HCT116 (cell line): ENCODE data around the gene AUTS2. TPM values are rescaled to one million over a fixed set of nuclear protein-coding genes. Genes with fewer than 3 reads are reported as not detected.

Source experiments
- ATAC-seq: fragments of 200-7000 bp; cut with Tn5 transposase; 2 replicates; pipeline ENCODE4 v1.9.1; 2020; ENCODE audit warnings: mild to moderate bottlenecking, moderate library complexity
- BruUV-seq: library from RNA; stranded (reverse); fragments of 400-500 nt; replicated peaks from 2 replicates; lab custom pipeline; 2021; lab: Mats Ljungman, UMichigan
- CTCF ChIA-PET: fragments of 300-600 bp; sonication (Branson Sonifier 250); formaldehyde crosslinking; loops from one replicate; lab custom pipeline; 2021; ENCODE audit warnings: antibody characterized with exemption; lab: Charles Lee
- POLR2A ChIA-PET: fragments of 300-600, 350-600 bp; sonication (Branson Sonifier 250); formaldehyde crosslinking; loops from one replicate; lab custom pipeline; 2021; ENCODE audit warnings: antibody characterized with exemption; lab: Charles Lee
- RAD21 ChIA-PET, 2 experiments: fragments of 300-600 bp; sonication (Branson Sonifier 250); formaldehyde crosslinking; loops; one replicate each; lab custom pipeline; 2023; ENCODE audit warnings: low total read pairs in 2 of 2; ENCODE audit not compliant: uncharacterized antibody in 2 of 2, unreplicated experiment in 2 of 2, low non-redundant PET in 1 of 2; lab: Charles Lee
- DNase-seq: peaks from one replicate; pipeline ENCODE4 v3.0.0-alpha.2; 2010; ENCODE audit warnings: low read depth, low spot score
- H2AFZ ChIP-seq: fragments of 200-600 bp; shearing (Covaris generic), sonication (generic); 2 replicates; pipeline ENCODE4 v1.6.1; 2017; ENCODE audit warnings: low read depth, mixed run types, mixed read lengths, antibody characterized with exemption, low read length; ENCODE audit not compliant: poor library complexity, severe bottlenecking
- H3K27ac ChIP-seq: 2 replicates; pipeline ENCODE4 v1.5.1; 2012; ENCODE audit warnings: low read depth, low read length
- H3K27me3 ChIP-seq: fragments of 200-600 bp; sonication (generic); 2 replicates; pipeline ENCODE4 v1.6.1; 2016; ENCODE audit warnings: mixed run types, low read length, mixed read lengths; ENCODE audit not compliant: insufficient read depth
- H3K36me3 ChIP-seq, 2 experiments: fragments of 200-500 bp in 1 of 2; fragments of 200-600 bp in 1 of 2; sonication (Bioruptor generic) in 1 of 2; sonication (generic) in 1 of 2; 2 replicates each; pipeline versions ENCODE4 v1.5.1 to v1.6.1; 2014 to 2016; ENCODE audit warnings: low read length in 2 of 2, inconsistent platforms in 1 of 2, mixed read lengths in 1 of 2, mixed run types in 1 of 2; ENCODE audit not compliant: insufficient read depth in 2 of 2, control insufficient read depth in 1 of 2
- H3K4me1 ChIP-seq, 2 experiments: fragments of 200-600 bp in 1 of 2; sonication (generic) in 1 of 2; 2 replicates each; pipeline versions ENCODE4 v1.5.1 to v1.6.1; 2012 to 2017; ENCODE audit warnings: low read length in 2 of 2, inconsistent platforms in 1 of 2, mild to moderate bottlenecking in 1 of 2, mixed read lengths in 1 of 2, mixed run types in 1 of 2, moderate library complexity in 1 of 2; ENCODE audit not compliant: insufficient read depth in 2 of 2, control insufficient read depth in 1 of 2
- H3K4me2 ChIP-seq: fragments of 200-600 bp; sonication (generic); 2 replicates; pipeline ENCODE4 v1.6.1; 2017; ENCODE audit warnings: mixed run types, low read length, mixed read lengths
- H3K4me3 ChIP-seq, 2 experiments: fragments of 200-600 bp in 1 of 2; sonication (generic) in 1 of 2; replicated peaks in 1 of 2; 2 replicates each; pipeline ENCODE4 v1.5.1; 2011 to 2016; ENCODE audit warnings: low read length in 2 of 2, control low read depth in 1 of 2, low read depth in 1 of 2, mild to moderate bottlenecking in 1 of 2, mixed read lengths in 1 of 2, mixed run types in 1 of 2
- H3K79me2 ChIP-seq: fragments of 200-600 bp; sonication (generic); 2 replicates; pipeline ENCODE4 v1.6.1; 2017; ENCODE audit warnings: mild to moderate bottlenecking, mixed run types, low read length, moderate library complexity, mixed read lengths; ENCODE audit not compliant: insufficient read depth
- H3K9ac ChIP-seq: fragments of 200-600 bp; sonication (generic); 2 replicates; pipeline ENCODE4 v1.6.1; 2016; ENCODE audit warnings: low read length, mixed read lengths
- H3K9me2 ChIP-seq: fragments of 200-600 bp; sonication (generic), shearing (Covaris generic); 2 replicates; pipeline ENCODE4 v1.6.1; 2017; ENCODE audit warnings: mixed run types, mild to moderate bottlenecking, moderate library complexity; ENCODE audit not compliant: insufficient read depth
- H3K9me3 ChIP-seq, 2 experiments: fragments of 200-500 bp in 1 of 2; fragments of 200-600 bp in 1 of 2; sonication (Bioruptor generic) in 1 of 2; sonication (generic) in 1 of 2; 2 replicates each; pipeline ENCODE4 v1.6.1; 2014 to 2017; ENCODE audit warnings: low read length in 2 of 2, mixed read lengths in 2 of 2, inconsistent platforms in 1 of 2, low read depth in 1 of 2, mild to moderate bottlenecking in 1 of 2, mixed run types in 1 of 2, moderate library complexity in 1 of 2; ENCODE audit not compliant: control insufficient read depth in 1 of 2, insufficient read depth in 1 of 2
- H4K20me1 ChIP-seq: fragments of 200-600 bp; sonication (generic), shearing (Covaris generic); 2 replicates; pipeline ENCODE4 v1.6.1; 2017; ENCODE audit warnings: mixed run types, mild to moderate bottlenecking, moderate library complexity; ENCODE audit not compliant: insufficient read depth
- CBX3 ChIP-seq: IDR thresholded peaks from 2 replicates; pipeline ENCODE4 v1.6.1; 2012; ENCODE audit warnings: low read depth
- CEBPB ChIP-seq: IDR thresholded peaks from 2 replicates; pipeline ENCODE4 v1.6.1; 2012; ENCODE audit warnings: low read depth
- EGR1 ChIP-seq: IDR thresholded peaks from 2 replicates; pipeline ENCODE4 v1.6.1; 2012; ENCODE audit warnings: low read depth
- ELF1 ChIP-seq: IDR thresholded peaks from 2 replicates; pipeline ENCODE4 v1.6.1; 2012; ENCODE audit warnings: low read depth, borderline replicate concordance
- EZH2 ChIP-seq: fragments of 200-600 bp; sonication (generic); IDR thresholded peaks from 2 replicates; pipeline ENCODE4 v1.6.1; 2017; ENCODE audit warnings: antibody characterized with exemption, mixed run types
- EZH2phosphoT487 ChIP-seq: fragments of 200-600 bp; IDR thresholded peaks from 2 replicates; pipeline ENCODE4 v1.6.1; 2018; ENCODE audit warnings: antibody characterized with exemption, borderline replicate concordance
- FOSL1 ChIP-seq: IDR thresholded peaks from 2 replicates; pipeline ENCODE4 v1.6.1; 2012; ENCODE audit warnings: low read depth
- JUND ChIP-seq: IDR thresholded peaks from 2 replicates; pipeline ENCODE4 v1.6.1; 2012
- POLR2A ChIP-seq: IDR thresholded peaks from 2 replicates; pipeline ENCODE4 v1.7.0; 2011; ENCODE audit warnings: borderline replicate concordance; ENCODE audit not compliant: insufficient read depth, insufficient read length; ENCODE audit errors: extremely low read depth
- RAD21 ChIP-seq: IDR thresholded peaks from 2 replicates; pipeline ENCODE4 v1.6.1; 2012; ENCODE audit warnings: low read depth, mild to moderate bottlenecking
- SIN3A ChIP-seq: IDR thresholded peaks from 2 replicates; pipeline ENCODE4 v1.6.1; 2012; ENCODE audit warnings: low read depth
- SP1 ChIP-seq: IDR thresholded peaks from 2 replicates; pipeline ENCODE4 v1.6.1; 2012; ENCODE audit warnings: low read depth
- TCF7L2 ChIP-seq: IDR thresholded peaks from 2 replicates; pipeline ENCODE4 v1.7.0; 2011; ENCODE audit warnings: borderline replicate concordance, inconsistent platforms; ENCODE audit not compliant: insufficient read depth, insufficient read length; ENCODE audit errors: extremely low read depth
- YY1 ChIP-seq: IDR thresholded peaks from 2 replicates; pipeline ENCODE4 v1.6.1; 2011; ENCODE audit warnings: low read length, low read depth, moderate library complexity, mild to moderate bottlenecking; ENCODE audit not compliant: insufficient replicate concordance; ENCODE audit errors: extremely low read depth
- ZFX ChIP-seq: fragments of 450-650 bp; IDR thresholded peaks from 2 replicates; pipeline ENCODE4 v1.6.1; 2017
- ZNF274 ChIP-seq: fragments of 200-500 bp; sonication (Bioruptor generic); IDR thresholded peaks from 2 replicates; pipeline ENCODE4 v1.6.1; 2014; ENCODE audit warnings: mild to moderate bottlenecking, low read depth, low read length, inconsistent platforms
- intact Hi-C: fragments of 100-400 bp; cut with micrococcal nuclease; formaldehyde crosslinking; loops from 2 replicates; pipeline ENCODE4 v1.10.0; 2022
- total RNA-seq: library from RNA; stranded (reverse); gene quantifications from one replicate; pipeline ENCODE4 v1.2.1, GENCODE V29; 2021; ENCODE audit not compliant: unreplicated experiment
- TF ChIP-seq, protein P1 (sequence below): IDR thresholded peaks from 2 replicates; pipeline ENCODE4 v1.6.1; 2012
- TF ChIP-seq, protein P2 (sequence below), 3 experiments: fragments of 200-600 bp in 1 of 3; sonication (generic) in 1 of 3; IDR thresholded peaks in 2 of 3; conservative IDR thresholded peaks in 1 of 3; 2 replicates each; pipeline ENCODE4 v1.5.1; 2012 to 2017; ENCODE audit warnings: low read depth in 2 of 3, low read length in 2 of 3, antibody characterized with exemption in 1 of 3, borderline replicate concordance in 1 of 3, control low read depth in 1 of 3, mild to moderate bottlenecking in 1 of 3, mixed read lengths in 1 of 3, mixed run types in 1 of 3, moderate library complexity in 1 of 3; ENCODE audit not compliant: insufficient read depth in 1 of 3
- TF ChIP-seq, protein P3 (sequence below): IDR thresholded peaks from 2 replicates; pipeline ENCODE4 v1.6.1; 2012; ENCODE audit warnings: low read depth
- TF ChIP-seq, protein P4 (sequence below): IDR thresholded peaks from 2 replicates; pipeline ENCODE4 v1.6.1; 2012

The AUTS2 gene
- total RNA-seq, 1 experiment from 2014 or later, result 0.93 TPM

DNA sequence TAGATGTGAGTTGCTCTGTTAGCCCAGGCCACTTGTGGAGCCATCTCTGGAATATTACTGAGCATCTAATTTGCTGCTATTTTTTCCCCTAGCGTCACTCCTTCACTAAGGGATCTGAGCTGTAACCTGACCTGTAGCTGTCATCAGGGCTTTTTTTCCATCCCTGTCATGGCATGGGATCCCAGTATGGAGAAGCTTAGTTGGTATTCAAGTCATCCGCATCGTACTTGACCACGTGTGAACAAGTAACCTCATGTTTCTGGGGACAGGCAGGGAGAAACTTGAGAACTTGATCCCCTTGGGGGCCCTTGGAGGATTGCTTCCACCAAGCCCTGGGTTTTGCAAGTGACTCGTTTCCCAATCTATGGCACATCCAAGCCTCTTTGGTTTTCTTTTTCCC lies 1059.3 kb downstream of the AUTS2 start (continued):
- TF ChIP-seq, protein P1, sequence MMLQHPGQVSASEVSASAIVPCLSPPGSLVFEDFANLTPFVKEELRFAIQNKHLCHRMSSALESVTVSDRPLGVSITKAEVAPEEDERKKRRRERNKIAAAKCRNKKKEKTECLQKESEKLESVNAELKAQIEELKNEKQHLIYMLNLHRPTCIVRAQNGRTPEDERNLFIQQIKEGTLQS, result no peak

DNA sequence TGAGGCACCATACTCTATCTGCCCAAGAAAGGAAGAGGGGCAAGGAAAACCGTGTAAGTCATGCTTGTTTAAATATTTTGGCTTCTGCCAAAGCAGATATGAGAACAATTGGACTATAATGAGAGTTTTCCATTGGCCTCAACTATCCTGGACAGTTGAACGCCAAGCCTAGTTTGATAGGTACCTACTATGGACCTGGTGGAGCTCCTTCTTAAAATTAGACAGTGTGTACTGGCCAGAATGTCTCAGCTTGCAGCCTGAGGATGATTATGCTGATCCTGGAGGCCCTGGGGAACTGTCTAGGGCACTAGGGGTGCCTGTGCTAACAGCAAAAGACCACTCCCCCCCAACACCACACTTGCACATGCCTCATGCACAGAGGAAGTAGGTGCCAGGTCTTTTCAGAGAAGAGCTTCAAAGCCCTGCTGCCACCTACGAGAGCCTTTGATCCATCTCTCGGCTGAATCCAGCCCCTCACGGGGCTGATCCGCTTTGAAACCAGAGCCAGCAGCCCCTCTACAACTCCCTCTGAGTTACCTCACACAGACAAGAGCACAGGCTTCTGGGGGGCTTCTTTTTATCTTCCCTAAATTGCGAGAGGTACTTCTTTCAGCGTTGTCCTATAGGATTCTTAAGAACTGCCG lies 1059.8 kb downstream of the AUTS2 start:
- H4K20me1 ChIP-seq, result no peaks in the 10 kb centered on the region
- H3K9me3 ChIP-seq, result peaks cover 0 to 19% of the 10 kb centered on the region in 2 experiments; a peak in 2 of 4 replicates
- no peaks in the 10 kb centered on the region for H3K27me3 ChIP-seq
- no peak overlapping the region for H3K9ac ChIP-seq
- intact Hi-C loops, result no loop called here
- ATAC-seq (no peak), DNase-seq (no peak)
- no peaks in the 10 kb centered on the region for H3K9me2 ChIP-seq
- H2AFZ ChIP-seq, result no peak overlapping the region
- POLR2A ChIA-PET, result no interaction called here
- no peaks in the 10 kb centered on the region for H3K36me3 ChIP-seq
- no peak overlapping the region for H3K4me2 ChIP-seq
- no peaks in the 10 kb centered on the region for H3K79me2 ChIP-seq
- CTCF ChIA-PET, result no interaction called here
- no peaks in the 10 kb centered on the region for H3K4me1 ChIP-seq
- no TSS peak for BruUV-seq
- H3K27ac ChIP-seq, result no peak overlapping the region
- no peak overlapping the region for H3K4me3 ChIP-seq
- TF ChIP-seq ELF1 (no peak), EZH2 (no peak), EGR1 (no peak), ZFX (no peak), FOSL1 (no peak), POLR2A (no peak), SP1 (no peak), YY1 (no peak), SIN3A (no peak), CEBPB (no peak), EZH2phosphoT487 (no peak), CBX3 (no peak), TCF7L2 (no peak), JUND (no peak), RAD21 (no peak), ZNF274 (no peak)
- TF ChIP-seq, protein P2, sequence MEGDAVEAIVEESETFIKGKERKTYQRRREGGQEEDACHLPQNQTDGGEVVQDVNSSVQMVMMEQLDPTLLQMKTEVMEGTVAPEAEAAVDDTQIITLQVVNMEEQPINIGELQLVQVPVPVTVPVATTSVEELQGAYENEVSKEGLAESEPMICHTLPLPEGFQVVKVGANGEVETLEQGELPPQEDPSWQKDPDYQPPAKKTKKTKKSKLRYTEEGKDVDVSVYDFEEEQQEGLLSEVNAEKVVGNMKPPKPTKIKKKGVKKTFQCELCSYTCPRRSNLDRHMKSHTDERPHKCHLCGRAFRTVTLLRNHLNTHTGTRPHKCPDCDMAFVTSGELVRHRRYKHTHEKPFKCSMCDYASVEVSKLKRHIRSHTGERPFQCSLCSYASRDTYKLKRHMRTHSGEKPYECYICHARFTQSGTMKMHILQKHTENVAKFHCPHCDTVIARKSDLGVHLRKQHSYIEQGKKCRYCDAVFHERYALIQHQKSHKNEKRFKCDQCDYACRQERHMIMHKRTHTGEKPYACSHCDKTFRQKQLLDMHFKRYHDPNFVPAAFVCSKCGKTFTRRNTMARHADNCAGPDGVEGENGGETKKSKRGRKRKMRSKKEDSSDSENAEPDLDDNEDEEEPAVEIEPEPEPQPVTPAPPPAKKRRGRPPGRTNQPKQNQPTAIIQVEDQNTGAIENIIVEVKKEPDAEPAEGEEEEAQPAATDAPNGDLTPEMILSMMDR (IDR thresholded peaks at IDR 0.05 in 2 of 3, conservative IDR thresholded peaks at IDR 0.05 in 1 of 3; ENCODE audit: borderline replicate concordance in 1 of 3, insufficient read depth in 1 of 3, low read depth in 2 of 3, low read length in 2 of 3), result no peak
- TF ChIP-seq, protein P1, result no peak
- TF ChIP-seq, protein P3, sequence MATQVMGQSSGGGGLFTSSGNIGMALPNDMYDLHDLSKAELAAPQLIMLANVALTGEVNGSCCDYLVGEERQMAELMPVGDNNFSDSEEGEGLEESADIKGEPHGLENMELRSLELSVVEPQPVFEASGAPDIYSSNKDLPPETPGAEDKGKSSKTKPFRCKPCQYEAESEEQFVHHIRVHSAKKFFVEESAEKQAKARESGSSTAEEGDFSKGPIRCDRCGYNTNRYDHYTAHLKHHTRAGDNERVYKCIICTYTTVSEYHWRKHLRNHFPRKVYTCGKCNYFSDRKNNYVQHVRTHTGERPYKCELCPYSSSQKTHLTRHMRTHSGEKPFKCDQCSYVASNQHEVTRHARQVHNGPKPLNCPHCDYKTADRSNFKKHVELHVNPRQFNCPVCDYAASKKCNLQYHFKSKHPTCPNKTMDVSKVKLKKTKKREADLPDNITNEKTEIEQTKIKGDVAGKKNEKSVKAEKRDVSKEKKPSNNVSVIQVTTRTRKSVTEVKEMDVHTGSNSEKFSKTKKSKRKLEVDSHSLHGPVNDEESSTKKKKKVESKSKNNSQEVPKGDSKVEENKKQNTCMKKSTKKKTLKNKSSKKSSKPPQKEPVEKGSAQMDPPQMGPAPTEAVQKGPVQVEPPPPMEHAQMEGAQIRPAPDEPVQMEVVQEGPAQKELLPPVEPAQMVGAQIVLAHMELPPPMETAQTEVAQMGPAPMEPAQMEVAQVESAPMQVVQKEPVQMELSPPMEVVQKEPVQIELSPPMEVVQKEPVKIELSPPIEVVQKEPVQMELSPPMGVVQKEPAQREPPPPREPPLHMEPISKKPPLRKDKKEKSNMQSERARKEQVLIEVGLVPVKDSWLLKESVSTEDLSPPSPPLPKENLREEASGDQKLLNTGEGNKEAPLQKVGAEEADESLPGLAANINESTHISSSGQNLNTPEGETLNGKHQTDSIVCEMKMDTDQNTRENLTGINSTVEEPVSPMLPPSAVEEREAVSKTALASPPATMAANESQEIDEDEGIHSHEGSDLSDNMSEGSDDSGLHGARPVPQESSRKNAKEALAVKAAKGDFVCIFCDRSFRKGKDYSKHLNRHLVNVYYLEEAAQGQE, result no peak
- TF ChIP-seq, protein P4, sequence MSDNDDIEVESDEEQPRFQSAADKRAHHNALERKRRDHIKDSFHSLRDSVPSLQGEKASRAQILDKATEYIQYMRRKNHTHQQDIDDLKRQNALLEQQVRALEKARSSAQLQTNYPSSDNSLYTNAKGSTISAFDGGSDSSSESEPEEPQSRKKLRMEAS, result no peak
- RAD21 ChIA-PET, result no interaction called here
